ENCODE measurements around the gene ZC3H7A. TPM values are rescaled to one million over a fixed set of nuclear protein-coding genes. Genes with fewer than 3 reads are reported as not detected.

Gene ZC3H7A
- total RNA-seq, 1 experiment from 2014 or later, result 43.1 TPM

DNA sequence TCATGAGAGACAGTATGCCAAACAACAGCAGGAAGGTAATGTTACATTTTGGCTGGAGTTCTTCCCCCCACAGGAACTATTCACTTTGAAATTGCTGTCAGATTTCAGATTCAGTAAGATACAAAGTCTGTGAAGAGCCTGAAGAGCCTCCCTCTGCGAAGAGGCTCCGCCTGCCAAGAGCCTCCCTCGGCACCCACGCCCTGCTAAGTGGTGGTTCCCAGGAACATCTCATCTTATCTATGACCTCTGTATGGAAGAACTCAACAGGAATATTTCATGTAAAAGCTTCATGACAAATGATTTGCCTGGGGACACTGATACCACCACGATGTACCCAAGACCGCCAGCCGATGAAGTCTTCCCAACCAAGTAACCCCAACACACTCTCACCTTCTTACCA, 3.2 kb downstream of the ZC3H7A start:
- Histone ChIP-seq H3T11ph (ENCODE audit: low read length) (no peak overlapping the region), H4K20me1 (ENCODE audit: control insufficient read depth, insufficient read depth, insufficient read length) (no peaks in the 10 kb centered on the region), H2AK5ac (ENCODE audit: insufficient read length, low read length) (no peak overlapping the region), H2BK5ac (ENCODE audit: insufficient read length, low read length) (no peak overlapping the region), H4K91ac (ENCODE audit: insufficient read length, low read depth, low read length) (no peak overlapping the region), H4K5ac (ENCODE audit: insufficient read length, low read depth, low read length) (no peak overlapping the region), H3K9me3 (ENCODE audit: control insufficient read depth, low read depth, low read length) (no peaks in the 10 kb centered on the region), H3K27me3 (ENCODE audit: insufficient read depth, low read length) (no peaks in the 10 kb centered on the region), H3K4me1 (ENCODE audit: insufficient read depth, low read length) (no peaks in the 10 kb centered on the region), H2BK15ac (ENCODE audit: low read depth, low read length) (no peak overlapping the region), H3K79me1 (ENCODE audit: insufficient read depth, low read depth, low read length, poor library complexity, severe bottlenecking) (no peaks in the 10 kb centered on the region), H3K14ac (ENCODE audit: insufficient read depth, low read length) (no peak overlapping the region), H3K4me2 (ENCODE audit: insufficient read depth, insufficient read length, low read length) (no peak overlapping the region), H3K9ac (ENCODE audit: extremely low read depth, insufficient read length, low read length) (no peak overlapping the region), H2BK120ac (ENCODE audit: low read depth, low read length, poor library complexity, severe bottlenecking) (no peak overlapping the region), H3K56ac (ENCODE audit: insufficient read length, low read depth, low read length) (no peak overlapping the region), H2BK20ac (ENCODE audit: low read depth, low read length, poor library complexity, severe bottlenecking) (no peak overlapping the region), H2AFZ (ENCODE audit: low read length) (no peak overlapping the region), H3K23me2 (ENCODE audit: insufficient read length, low read depth, low read length, poor library complexity, severe bottlenecking) (peaks cover 16% of the 10 kb centered on the region), H3K79me2 (ENCODE audit: insufficient read depth, low read length) (peaks cover 11% of the 10 kb centered on the region; the same call in 1 of the 2 replicates), H2BK12ac (ENCODE audit: insufficient read length, low read depth, low read length) (no peak overlapping the region), H4K8ac (replicated peaks; ENCODE audit: insufficient read length, low read depth, low read length) (no peak overlapping the region), H3K23ac (ENCODE audit: insufficient read length, low read depth, low read length) (no peak overlapping the region), H3K4ac (ENCODE audit: low read depth, low read length) (no peak overlapping the region), H3K18ac (ENCODE audit: insufficient read length, low read depth, low read length) (no peak overlapping the region), H3K27ac (ENCODE audit: insufficient read length, low read depth, low read length) (no peak overlapping the region)
- Mint-ChIP-seq H3K27ac (peak overlapping the region in 2 of 3 experiments; percentile 25 to 61; a peak in 1 of 7 replicates), H3K9me3 (no peaks in the 10 kb centered on the region), H3K4me3 (no peak overlapping the region), H3K36me3 (ENCODE audit: insufficient read depth in 1 of 3, low read depth in 3 of 3) (peaks cover 2 to 14% (median 12%) of the 10 kb centered on the region in 3 experiments; a peak in 6 of 7 replicates), H3K27me3 (ENCODE audit: low read depth) (no peaks in the 10 kb centered on the region; the same call in 1 of the 2 replicates), H3K4me1 (peaks cover 25 to 37% of the 10 kb centered on the region in 2 experiments)
- TF ChIP-seq, protein P1, sequence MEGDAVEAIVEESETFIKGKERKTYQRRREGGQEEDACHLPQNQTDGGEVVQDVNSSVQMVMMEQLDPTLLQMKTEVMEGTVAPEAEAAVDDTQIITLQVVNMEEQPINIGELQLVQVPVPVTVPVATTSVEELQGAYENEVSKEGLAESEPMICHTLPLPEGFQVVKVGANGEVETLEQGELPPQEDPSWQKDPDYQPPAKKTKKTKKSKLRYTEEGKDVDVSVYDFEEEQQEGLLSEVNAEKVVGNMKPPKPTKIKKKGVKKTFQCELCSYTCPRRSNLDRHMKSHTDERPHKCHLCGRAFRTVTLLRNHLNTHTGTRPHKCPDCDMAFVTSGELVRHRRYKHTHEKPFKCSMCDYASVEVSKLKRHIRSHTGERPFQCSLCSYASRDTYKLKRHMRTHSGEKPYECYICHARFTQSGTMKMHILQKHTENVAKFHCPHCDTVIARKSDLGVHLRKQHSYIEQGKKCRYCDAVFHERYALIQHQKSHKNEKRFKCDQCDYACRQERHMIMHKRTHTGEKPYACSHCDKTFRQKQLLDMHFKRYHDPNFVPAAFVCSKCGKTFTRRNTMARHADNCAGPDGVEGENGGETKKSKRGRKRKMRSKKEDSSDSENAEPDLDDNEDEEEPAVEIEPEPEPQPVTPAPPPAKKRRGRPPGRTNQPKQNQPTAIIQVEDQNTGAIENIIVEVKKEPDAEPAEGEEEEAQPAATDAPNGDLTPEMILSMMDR (conservative IDR thresholded peaks at IDR 0.05), result no peak
- WGBS (ENCODE audit: extremely low coverage, insufficient read length, low lambda C conversion rate), result no CpG with 5 or more reads among the region's 7 CpGs
- no peak for DNase-seq
